Femur (tissue), 1 donor: ENCODE results near the gene PHF1.
"Not testable (repeated sequence)": the region's sequence is repeated elsewhere in the genome, so short reads cannot be mapped to it uniquely, and the experiment has no call there.

Experiments
- DNase-seq: peaks from one replicate; pipeline ENCODE4 v3.0.0-alpha.2; 2017

Gene PHF1

DNA sequence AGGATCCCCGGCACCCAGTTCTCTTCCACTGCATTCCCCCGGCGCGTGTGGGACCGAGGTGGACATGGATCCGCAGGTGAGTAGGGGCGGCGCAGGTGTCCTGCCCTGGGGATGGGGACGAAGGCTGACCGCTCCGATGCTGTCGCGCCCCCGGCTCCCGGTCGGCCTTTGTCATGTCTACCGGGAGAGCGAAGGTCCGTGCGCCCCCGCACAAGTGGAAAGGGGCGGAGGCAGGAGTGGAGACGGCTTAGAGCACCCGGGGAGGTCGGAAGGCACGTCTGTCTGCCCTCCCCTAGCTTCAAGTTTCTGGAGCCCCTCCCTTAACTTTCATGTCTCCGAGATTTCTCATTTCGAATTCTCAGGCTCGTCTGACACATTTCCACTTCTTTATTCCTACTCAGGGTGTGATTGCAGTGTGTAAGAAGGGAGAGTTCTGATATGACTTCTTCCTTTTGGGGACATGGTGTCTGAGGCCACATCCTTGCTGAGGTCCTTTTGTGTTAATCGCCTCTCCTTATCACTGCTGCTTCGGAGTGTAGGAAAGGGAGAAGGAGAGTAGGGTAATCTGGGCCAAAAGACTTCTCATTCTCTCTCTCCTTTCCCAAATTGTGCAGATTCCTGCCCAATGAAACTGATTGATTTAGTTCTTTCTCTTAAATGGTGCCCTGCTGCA lies 18.8 kb upstream of the PHF1 start:
- DNase-seq: no peak

DNA sequence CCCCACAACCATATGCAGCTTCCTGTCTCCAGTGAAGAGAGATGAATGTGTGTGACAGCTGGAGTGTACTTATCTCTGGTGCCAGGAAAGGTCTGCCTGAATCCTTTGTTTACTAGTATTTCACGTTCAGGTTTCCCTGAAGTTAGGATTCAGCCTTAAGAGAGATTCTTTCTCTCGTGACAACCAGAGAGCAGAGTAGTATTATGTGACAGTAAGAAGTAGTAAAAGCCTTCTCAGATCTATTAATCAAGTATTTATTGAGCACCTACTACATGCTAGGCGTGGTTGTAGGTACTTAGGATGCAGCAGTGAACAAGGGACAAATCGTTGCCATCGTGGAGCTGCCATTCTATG lies 18.2 kb upstream of the PHF1 start:
- DNase-seq: no peak

DNA sequence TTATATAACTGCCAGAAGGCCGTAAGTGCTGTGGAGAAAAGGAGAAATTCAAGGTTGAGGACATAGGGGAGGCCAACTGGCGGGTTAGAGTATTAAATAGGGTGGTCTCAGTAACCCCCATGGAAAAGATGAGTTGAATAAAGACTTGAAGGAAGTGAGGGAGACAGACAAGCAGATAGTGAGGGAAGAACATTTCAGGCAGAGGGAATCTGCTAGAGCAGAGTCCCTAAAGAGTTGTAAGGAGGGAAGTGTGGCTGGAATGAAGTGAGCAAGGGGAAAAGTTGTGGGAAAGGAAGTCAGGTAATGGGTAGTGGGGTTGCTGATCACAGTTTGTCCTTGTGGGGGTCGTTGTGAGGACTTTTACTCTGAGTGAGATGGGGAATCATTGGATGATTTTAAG lies 17.8 kb upstream of the PHF1 start:
- DNase-seq: no peak

DNA sequence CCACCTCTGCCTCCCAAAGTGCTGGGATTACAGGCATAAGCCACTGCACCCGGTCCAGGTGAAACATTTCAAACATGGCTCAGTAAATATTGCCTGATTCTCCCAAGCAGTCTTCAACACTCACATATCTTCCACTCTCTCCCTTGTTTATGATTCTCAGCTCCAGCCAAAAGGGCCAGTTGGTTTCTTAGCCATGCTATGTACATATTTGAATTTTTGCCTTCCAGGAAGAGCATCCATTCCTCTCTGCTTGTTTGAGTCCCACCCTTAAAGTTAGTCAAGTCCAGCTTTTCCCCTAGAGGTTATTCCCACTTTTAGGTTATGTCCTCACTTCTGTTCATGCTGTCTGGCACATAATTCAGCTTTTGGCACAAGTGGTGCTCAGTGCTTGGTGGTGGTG lies 13.3 kb upstream of the PHF1 start:
- no peak for DNase-seq

DNA sequence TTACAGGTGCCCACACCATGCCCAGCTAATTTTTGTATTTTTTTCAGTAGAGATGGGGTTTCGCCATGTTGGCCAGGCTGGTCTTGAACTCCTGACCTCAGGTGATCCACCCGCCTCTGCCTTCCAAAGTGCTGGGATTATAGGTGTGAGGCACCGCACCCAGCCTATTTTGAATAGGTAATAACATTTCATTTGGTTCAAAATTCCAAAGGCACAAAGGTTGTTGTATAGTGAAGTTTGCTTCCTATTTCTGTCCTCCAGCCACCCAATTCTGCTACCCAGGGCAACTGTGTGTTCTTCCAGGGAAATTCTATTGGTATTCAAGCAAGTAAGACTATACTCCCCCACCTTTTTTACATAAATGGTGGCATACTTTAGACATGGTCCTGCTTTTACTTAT lies 12.2 kb upstream of the PHF1 start:
- not testable (repeated sequence) for DNase-seq

DNA sequence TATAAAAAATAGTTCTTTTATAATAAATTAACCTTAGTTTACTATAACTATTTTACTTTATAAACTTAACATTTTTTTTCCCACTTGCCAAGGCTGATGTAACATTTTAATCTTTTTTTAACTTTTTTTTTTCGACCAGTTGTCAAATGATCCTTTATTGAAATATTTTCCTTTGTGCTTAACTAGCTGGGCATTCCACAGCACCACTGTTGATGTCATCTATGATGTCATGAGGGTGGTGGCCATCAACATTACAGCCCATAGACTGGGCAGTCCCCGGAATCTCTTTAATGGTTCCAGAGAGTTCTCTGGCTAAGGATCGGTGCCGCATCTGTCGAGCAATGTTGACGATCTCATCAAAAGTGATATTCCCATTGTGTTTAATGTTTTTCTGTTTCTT lies 10.9 kb upstream of the PHF1 start:
- DNase-seq: not testable (repeated sequence)

DNA sequence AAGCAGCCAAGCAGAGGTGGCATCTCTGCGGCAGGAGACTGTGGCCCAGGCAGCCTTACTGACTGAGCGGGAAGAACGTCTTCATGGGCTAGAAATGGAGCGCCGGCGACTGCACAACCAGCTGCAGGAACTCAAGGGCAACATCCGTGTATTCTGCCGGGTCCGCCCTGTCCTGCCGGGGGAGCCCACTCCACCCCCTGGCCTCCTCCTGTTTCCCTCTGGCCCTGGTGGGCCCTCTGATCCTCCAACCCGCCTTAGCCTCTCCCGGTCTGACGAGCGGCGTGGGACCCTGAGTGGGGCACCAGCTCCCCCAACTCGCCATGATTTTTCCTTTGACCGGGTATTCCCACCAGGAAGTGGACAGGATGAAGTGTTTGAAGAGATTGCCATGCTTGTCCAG lies 5.9 kb upstream of the PHF1 start:
- no peak for DNase-seq

DNA sequence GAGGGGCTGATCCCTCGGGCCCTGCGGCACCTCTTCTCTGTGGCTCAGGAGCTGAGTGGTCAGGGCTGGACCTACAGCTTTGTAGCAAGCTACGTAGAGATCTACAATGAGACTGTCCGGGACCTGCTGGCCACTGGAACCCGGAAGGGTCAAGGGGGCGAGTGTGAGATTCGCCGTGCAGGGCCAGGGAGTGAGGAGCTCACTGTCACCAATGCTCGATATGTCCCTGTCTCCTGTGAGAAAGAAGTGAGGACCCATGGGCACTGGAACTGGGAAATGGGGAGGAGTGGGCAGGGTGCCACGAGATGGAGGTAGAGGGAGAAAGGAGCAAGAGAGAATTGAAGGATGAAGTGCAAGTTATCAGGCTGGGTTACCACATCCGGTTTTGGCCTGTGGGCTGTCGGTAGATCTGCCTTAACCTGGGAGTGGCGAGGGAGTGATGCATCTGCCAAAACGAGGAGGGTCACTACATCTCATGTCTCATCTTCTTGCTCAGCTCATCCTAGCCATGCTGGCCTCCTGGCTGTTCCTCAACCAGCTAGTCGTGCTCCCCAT lies 5.4 kb upstream of the PHF1 start:
- DNase-seq: no peak

DNA sequence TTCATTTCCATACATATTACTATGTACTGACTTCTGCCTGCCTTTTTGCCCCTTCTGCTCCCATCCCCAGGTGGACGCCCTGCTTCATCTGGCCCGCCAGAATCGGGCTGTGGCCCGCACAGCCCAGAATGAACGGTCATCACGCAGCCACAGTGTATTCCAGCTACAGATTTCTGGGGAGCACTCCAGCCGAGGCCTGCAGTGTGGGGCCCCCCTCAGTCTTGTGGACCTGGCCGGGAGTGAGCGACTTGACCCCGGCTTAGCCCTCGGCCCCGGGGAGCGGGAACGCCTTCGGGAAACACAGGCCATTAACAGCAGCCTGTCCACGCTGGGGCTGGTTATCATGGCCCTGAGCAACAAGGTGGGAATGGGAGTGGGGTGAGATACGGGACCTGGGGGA lies 4.7 kb upstream of the PHF1 start:
- no peak for DNase-seq

DNA sequence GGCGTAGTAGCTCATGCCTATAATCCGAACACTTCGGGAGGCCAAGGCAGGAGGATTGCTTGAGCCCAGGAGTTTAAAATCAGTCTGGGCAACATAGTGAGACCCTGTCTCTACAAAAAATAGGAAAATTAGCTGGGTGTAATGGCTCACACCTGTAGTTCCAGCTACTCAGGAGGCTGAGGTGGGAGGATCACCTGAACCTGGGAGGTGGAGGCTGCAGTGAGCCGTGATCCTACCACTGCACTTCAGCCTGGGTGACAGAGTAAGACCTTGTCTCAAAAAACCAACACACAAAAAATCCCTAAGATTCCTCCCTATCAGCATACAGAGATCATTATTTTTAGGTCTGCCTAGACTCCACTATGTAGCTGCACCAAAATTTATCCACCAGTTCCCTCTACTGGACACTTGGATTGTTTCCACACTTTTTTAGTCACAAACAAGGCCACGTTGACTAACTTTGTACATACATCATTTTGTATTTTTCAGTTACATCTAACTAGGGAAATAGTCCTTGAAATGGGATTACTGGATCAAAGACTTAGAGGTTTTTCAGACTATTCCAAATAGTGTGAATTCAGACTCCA lies 3.6 kb upstream of the PHF1 start:
- DNase-seq: no peak

DNA sequence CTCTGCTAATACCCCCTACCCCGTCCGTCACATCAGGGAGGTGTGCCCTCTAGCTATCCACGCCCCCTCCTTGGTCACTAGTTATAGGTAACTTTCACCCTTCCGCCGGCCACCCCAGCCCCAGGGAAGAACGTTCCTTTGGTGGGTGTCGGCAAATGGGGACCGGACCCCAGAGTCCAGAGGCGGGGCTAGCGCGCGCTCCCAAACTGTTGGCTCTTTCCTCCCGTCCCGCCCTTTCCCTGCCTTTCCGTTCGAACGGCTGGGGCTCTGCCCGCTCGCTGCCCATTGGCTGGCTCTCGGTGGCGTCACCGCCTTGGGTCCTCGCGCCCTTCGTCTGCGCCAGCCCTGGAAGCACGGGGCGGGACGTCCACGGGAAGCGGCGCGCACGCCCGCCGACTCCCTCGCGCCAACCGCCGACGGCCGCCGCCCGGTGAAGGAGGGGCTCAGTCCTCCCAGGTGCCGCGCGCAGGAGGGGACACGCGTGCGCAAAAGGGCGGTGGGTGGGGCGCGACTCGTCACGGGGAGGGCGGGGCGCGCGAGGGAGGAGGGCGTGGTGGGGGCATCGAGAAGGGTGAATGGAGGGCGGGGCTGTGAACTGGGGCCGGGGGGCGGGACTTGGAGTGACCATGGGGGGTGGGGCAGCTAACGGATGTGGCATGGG lies 634 bp upstream of the PHF1 start:
- DNase-seq: peak; percentile 99

DNA sequence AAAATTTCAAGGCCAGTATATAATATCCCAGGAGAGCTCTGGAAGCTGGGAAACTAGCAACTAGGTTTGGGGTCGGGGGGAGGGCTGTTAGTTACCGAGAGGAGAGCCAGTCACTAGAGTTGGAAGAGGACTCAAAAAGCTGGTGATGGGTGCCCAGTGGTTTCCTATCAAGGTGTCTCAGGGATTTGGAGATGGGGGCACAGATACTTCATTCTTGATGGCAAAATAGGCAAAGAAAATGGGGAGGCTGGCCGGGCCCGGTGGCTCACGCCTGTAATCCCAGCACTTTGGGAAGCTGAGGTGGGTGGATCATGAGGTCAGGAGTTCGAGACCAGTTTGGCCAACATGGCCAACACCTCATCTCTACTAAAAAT lies 805 bp downstream of the PHF1 start:
- no peak for DNase-seq

DNA sequence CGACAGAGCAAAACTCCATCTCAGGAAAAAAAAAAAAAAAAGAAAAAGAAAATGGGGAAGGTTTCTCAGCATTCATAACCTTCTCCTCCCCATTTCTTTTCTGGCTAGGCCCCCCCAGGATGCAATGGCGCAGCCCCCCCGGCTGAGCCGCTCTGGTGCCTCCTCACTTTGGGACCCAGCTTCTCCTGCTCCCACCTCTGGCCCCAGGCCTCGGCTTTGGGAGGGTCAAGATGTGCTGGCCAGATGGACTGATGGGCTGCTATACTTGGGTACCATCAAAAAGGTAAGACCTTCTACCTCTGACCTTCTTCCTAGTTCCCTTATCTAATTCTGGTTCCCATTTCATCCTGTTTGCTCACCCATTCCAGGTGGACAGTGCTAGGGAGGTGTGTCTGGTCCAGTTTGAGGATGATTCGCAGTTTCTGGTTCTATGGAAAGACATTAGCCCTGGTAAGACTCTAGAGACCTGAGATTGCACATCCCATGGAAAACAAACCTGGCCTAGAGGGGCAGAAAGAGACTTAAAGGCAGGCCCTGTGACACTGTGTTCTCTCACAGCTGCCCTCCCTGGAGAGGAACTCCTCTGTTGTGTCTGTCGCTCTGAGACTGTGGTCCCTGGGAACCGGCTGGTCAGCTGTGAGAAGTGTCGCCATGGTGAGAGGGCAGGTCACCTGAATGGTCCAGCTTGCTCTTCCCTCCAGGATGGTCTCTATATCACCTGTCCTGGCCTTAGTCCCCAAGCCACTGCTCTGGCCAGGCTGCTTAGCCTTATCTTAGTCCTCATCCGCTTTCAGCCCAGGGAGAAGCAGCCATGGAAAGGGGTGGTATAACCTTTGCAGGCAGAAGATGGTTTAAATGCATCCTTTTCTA lies 1.6 kb downstream of the PHF1 start:
- no peak for DNase-seq

DNA sequence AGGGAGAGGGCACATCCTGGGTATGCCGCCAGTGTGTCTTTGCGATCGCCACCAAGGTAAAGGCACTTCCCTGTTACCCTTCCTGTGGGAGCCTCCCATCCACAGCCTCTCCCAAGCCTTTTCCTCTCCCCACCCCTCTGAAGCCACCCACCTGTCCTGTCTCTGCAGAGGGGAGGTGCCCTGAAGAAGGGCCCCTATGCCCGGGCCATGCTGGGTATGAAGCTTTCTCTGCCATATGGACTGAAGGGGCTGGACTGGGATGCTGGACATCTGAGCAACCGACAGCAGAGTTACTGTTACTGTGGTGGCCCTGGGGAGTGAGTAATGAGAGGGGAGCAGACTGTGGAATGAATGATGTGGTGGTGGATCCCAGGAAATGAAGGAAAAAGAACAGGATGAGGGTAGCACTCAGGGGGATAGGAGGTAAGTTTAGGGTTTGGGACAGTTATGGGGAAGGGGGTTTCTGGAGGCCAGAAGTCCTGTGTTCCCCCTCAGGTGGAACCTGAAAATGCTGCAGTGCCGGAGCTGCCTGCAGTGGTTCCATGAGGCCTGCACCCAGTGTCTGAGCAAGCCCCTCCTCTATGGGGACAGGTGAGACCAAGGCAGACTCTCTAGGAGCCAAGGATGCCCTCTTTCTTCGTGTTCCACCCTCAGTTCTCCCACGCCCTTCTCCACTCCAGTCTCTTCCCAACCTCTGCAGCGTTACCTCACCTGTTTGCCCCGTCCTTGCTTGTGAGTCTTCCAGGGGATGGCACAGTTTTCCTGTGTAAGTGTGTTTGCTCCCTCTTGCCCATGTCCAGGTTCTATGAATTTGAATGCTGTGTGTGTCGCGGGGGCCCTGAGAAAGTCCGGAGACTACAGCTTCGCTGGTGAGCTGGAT lies 2.7 kb downstream of the PHF1 start:
- DNase-seq: peak; percentile 10

DNA sequence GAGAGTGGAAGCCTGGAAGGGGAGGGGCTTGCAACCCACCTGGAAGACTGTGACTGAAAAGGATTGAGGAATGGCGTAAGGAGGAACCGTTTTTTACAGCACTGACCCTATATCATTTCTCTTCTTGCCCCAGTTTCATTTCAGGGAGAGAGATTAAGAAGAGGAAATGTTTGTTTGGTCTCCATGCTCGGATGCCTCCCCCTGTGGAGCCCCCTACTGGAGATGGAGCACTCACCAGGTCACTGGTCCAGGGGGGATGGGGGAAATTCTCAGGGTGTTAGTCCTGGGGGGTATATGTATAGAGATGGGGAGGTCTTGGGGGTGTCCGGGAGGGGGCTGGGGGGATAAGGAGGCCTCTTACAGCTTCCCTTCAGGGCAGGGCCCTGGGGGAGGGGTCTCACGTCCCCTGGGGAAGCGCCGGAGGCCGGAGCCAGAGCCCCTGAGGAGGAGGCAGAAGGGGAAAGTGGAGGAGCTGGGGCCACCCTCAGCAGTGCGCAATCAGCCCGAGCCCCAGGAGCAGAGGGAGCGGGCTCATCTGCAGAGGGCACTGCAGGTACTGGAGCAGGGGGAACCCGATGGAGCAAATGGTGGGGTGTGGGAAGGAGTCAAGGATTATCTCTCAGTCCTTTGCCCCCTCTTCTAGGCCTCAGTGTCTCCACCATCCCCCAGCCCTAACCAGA lies 3.9 kb downstream of the PHF1 start:
- no peak for DNase-seq

DNA sequence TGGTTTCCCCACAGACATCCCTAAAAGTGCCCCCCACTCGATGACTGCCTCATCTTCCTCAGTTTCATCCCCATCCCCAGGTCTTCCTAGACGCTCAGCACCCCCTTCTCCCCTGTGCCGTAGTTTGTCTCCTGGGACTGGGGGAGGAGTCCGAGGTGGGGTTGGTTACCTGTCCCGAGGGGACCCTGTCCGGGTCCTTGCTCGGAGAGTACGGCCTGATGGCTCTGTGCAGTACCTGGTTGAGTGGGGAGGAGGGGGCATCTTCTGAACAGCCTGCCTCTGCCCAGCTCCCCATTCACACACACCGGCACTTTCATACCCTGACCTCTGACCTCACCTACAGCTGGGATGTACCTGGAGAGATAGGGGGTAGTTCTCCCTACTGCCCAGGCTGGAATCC lies 5.0 kb downstream of the PHF1 start:
- no peak for DNase-seq

DNA sequence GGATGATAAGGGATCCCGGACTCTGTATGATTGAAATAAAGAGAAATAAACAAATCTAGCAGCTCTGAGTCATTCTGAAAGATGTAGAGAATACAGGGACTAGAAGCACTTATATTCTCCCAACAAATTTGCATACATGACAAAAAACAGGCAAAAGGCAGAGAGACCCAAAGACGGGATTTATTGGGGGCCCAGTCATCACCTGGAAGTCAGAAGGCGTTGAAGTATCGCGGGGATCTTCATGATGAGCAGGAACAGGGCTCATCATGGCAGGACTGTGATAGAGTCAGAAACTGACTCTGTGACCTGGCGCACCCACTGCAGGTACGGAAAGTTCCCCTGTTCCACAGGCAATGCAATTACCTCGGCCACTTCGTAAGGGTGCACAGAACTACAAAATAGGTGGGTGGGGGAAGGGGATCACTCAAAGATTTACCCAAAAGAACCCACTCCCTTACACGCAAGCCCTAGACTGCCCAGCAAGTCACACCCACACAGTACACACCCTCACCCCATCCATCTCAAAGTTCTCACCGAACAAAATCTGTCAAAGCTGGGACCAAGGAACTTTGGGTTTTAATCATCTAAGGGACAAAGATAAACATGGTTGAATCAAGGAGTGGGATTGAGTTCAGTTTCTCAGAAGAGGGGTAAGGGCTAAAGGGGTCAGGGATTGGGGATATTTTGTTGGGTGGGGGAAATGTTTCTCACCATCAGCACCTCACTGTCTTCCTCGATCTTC lies 5.7 kb downstream of the PHF1 start:
- no peak for DNase-seq

DNA sequence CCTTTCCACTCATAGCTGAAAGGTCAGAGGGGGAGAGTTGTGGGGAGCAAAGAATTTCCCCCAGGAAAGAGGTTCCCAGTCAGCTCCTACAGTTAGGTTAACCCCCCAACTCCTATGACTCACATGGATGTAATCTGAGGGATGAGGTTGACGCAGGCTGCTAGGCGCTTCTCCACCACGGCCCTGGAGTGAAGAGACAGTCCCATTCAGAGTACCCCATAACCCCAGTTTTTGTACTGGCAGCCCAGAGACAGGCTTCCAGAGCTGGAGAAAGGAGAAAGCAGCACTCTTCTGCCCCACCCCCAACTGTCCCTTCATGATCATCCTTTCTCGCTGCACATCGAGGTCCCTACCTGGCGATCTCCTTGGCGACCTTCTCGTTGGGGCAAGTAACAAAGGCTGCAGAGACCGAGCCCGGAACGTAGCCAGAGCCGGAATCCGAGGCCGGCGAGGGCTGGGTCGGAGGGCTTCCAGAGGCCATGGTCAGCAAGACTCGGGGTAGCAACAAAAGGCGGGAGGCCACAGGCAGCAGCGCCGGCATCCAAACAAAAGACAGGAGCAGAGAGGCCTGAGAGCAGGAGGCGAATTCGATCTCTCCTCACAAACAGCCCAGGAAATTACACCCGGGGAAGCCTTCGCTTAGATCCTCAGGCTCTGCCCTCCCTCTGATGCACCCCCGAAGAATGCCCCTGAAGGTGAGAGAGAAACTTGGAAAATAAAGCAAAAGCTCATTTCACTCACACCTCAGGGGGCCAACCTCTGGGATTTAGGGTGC lies 6.5 kb downstream of the PHF1 start:
- DNase-seq: no peak

DNA sequence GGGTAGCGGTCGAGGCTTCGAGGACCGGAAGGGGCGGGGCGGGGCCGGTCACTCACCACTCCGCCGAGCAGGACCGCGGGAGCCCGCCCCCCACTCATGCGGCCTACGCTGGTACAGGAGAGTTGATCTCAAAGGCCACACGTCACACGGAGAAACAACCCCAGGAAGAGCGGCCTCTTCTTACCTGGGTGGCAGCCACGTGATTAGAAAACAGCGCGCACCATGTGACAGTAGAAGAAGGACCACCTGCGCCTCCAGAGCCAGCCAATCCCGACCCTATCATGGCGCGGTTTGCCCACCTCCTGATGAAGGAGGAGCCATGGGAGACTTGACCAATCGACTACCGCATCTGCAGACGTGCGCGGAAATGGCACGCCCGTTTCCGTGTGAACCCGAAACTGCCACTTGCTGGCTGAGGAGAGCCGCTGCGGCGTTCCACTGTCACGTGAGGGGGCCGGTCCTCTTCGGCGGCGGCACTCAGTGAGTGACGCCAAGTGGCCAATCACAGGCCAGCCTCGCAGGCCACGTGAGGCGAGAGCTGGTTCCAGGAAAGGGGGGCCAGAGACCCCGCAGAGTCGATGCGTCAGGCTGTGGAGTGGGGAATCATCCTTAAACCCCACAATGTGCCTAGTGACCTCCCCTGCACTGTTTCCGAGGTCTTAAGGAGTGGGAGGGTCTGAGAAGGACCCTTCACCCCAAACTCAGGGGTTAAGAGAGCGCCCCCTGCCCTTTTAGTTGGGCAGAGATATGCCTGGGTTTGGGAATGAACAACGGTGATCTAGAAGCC lies 7.3 kb downstream of the PHF1 start, which contains the start of gene CUTA:
CUTA (minus strand) TSS at position 205 of the 787 bp plus-strand sequence; CDS start at position 98, 107 bp downstream.
- peak; percentile 100 for DNase-seq
